A673 (cell line): ENCODE data around the gene KCNK1. TPM values are rescaled to one million over a fixed set of nuclear protein-coding genes. Genes with fewer than 3 reads are reported as not detected.
"Not testable (repeated sequence)": the region's sequence is repeated elsewhere in the genome, so short reads cannot be mapped to it uniquely, and the experiment has no call there.

Experiments used
- BruUV-seq: library from RNA; stranded (reverse); fragments of 400-500 nt; replicated peaks from 2 replicates; lab custom pipeline; 2021; lab: Mats Ljungman, UMichigan
- CTCF ChIA-PET: fragments of 300-600 bp; sonication (Branson Sonifier 250); formaldehyde crosslinking; loops from one replicate; lab custom pipeline; 2022; ENCODE audit warnings: antibody characterized with exemption; lab: Charles Lee
- POLR2A ChIA-PET: fragments of 300-600 bp; sonication (Branson Sonifier 250); formaldehyde crosslinking; loops from one replicate; lab custom pipeline; 2022; ENCODE audit warnings: antibody characterized with exemption; ENCODE audit not compliant: low non-redundant PET; lab: Charles Lee
- DNase-seq: peaks from one replicate; pipeline ENCODE4 v3.0.0-alpha.2; 2015; ENCODE audit warnings: low spot score
- H3K27ac ChIP-seq: fragments of 200-600 bp; sonication (generic); 2 replicates; pipeline ENCODE4 v1.5.1; 2016; ENCODE audit warnings: mixed run types, low read depth, mild to moderate bottlenecking, mixed read lengths, antibody characterized with exemption, low read length; ENCODE audit not compliant: poor library complexity, severe bottlenecking
- H3K27me3 ChIP-seq: fragments of 200-600 bp; sonication (generic); replicated peaks from 2 replicates; pipeline ENCODE4 v1.6.1; 2017; ENCODE audit warnings: mixed run types, low read depth, mild to moderate bottlenecking, mixed read lengths, antibody characterized with exemption, low read length; ENCODE audit not compliant: insufficient read depth, poor library complexity
- H3K36me3 ChIP-seq: fragments of 200-600 bp; sonication (generic); 2 replicates; pipeline ENCODE4 v1.6.1; 2016; ENCODE audit warnings: mixed run types, mild to moderate bottlenecking, mixed read lengths, antibody characterized with exemption, low read length; ENCODE audit not compliant: insufficient read depth, poor library complexity, severe bottlenecking
- H3K4me1 ChIP-seq: fragments of 200-600 bp; sonication (generic); 2 replicates; pipeline ENCODE4 v1.6.1; 2017; ENCODE audit warnings: mixed run types, mild to moderate bottlenecking, mixed read lengths, antibody characterized with exemption, low read length; ENCODE audit not compliant: insufficient read depth, poor library complexity, severe bottlenecking
- H3K4me3 ChIP-seq: fragments of 200-600 bp; sonication (generic); 2 replicates; pipeline ENCODE4 v1.5.1; 2016; ENCODE audit warnings: low read depth, mixed run types, mild to moderate bottlenecking, mixed read lengths, low read length; ENCODE audit not compliant: poor library complexity, severe bottlenecking
- H3K9me3 ChIP-seq: fragments of 200-600 bp; sonication (generic); 2 replicates; pipeline ENCODE4 v1.6.1; 2016; ENCODE audit warnings: mixed run types, low read depth, mild to moderate bottlenecking, mixed read lengths, antibody characterized with exemption, low read length; ENCODE audit not compliant: poor library complexity, severe bottlenecking
- CTCF ChIP-seq: fragments of 300-800, 200-600 bp; sonication (generic); conservative IDR thresholded peaks from 2 replicates; pipeline ENCODE4 v1.5.1; 2017; ENCODE audit warnings: low read depth, mild to moderate bottlenecking, antibody characterized with exemption, low read length, moderate library complexity, mixed read lengths
- EZH2 ChIP-seq: fragments of 200-600 bp; sonication (generic); IDR thresholded peaks from 2 replicates; pipeline ENCODE4 v1.6.1; 2017; ENCODE audit warnings: borderline replicate concordance, low read depth, mild to moderate bottlenecking, mixed read lengths, antibody characterized with exemption, low read length; ENCODE audit not compliant: poor library complexity, severe bottlenecking
- intact Hi-C: fragments of 100-400 bp; cut with micrococcal nuclease; formaldehyde crosslinking; loops from one replicate; pipeline ENCODE4 v1.10.0; 2022; ENCODE audit not compliant: unreplicated experiment
- total RNA-seq: library from RNA; stranded (reverse); gene quantifications from 2 replicates; pipeline ENCODE4 v1.2.3, GENCODE V29; 2021

The KCNK1 gene
- total RNA-seq, 1 experiment from 2014 or later: not detected

GRCh38 chr1:233610628-233611027, 3.3 kb upstream of the KCNK1 start:
- H3K4me1 ChIP-seq: no peaks in the 10 kb centered on the region
- ChIA-PET POLR2A (no interaction called here), CTCF (no interaction called here)
- no peaks in the 10 kb centered on the region for H3K36me3 ChIP-seq
- no peak overlapping the region for H3K27ac ChIP-seq
- no peak for DNase-seq
- no peaks in the 10 kb centered on the region for H3K9me3 ChIP-seq
- no peak overlapping the region for H3K4me3 ChIP-seq
- intact Hi-C loops: no loop called here
- no TSS peak for BruUV-seq
- TF ChIP-seq CTCF (no peak), EZH2 (no peak)
- peaks cover 68% of the 10 kb centered on the region for H3K27me3 ChIP-seq

GRCh38 chr1:233611363-233611762, 2.5 kb upstream of the KCNK1 start:
- H3K4me3 ChIP-seq, H3K4me1 ChIP-seq, DNase-seq, intact Hi-C loops, BruUV-seq, CTCF ChIA-PET, H3K9me3 ChIP-seq, H3K36me3 ChIP-seq, H3K27ac ChIP-seq, POLR2A ChIA-PET: not testable (repeated sequence)
- H3K27me3 ChIP-seq: peaks cover 70% of the 10 kb centered on the region

- H3K4me3 ChIP-seq: no peak overlapping the region
- intact Hi-C loops: no loop called here
- no TSS peak for BruUV-seq
- H3K27me3 ChIP-seq: peaks cover 87% of the 10 kb centered on the region
- TF ChIP-seq EZH2: no peak
- TF ChIP-seq CTCF: no peak
- H3K9me3 ChIP-seq: no peaks in the 10 kb centered on the region
- no peaks in the 10 kb centered on the region for H3K4me1 ChIP-seq
- DNase-seq: peak; percentile 12
- CTCF ChIA-PET: no interaction called here
- H3K27ac ChIP-seq: no peak overlapping the region
- no peaks in the 10 kb centered on the region for H3K36me3 ChIP-seq
- POLR2A ChIA-PET: no interaction called here
Measured at GRCh38 chr1:233614173-233614742, 352 bp downstream of the KCNK1 start.
